Limb (tissue), 2 donors: ENCODE data around the gene WNK2.

ENCODE experiments used
- DNase-seq, 2 donors: peaks; one replicate each; pipeline ENCODE4 v3.0.0-alpha.2; 2016; ENCODE audit errors: extremely low spot score in 2 of 2

The WNK2 gene

DNA sequence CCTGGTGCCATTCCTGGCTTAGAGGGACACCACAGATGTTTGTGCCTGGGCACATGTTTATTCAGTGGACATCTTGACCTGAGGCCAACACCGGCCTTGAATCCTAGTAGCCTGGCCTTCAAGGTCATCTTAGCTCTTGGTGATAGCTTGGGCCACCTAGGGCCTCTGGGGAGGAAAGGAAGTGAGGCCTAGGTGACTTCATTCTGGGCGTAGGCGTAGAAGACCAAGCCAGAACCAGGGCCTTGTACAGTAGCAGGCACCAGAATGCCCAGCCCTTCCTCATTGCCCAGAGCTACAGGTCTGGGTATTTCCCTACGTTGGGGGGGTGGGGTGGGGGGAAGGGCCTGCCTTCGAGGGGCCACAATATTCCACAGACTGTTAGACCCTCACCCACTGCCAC is 33.8 kb downstream of the WNK2 start:
- no peak for DNase-seq

DNA sequence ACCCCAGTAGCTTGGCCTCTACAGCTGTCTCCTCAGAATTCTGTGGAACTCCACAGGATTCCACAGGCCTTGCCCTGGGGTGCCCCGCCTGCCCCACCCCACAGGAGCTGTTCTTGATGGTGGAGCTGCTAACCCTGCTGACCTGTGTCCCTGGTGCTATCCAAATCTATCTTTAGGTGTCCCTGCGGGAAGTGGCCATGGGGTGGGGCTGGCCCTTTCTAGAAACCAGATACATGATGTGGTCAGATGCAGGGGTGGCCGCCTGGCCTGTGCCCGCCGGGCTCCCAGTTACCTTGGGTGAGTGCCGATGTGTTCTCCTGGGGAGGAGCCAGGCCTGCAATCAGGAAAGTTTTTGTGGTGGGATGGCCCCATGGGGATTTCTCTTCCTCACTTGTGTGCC is 34.2 kb downstream of the WNK2 start:
- DNase-seq, result no peak

DNA sequence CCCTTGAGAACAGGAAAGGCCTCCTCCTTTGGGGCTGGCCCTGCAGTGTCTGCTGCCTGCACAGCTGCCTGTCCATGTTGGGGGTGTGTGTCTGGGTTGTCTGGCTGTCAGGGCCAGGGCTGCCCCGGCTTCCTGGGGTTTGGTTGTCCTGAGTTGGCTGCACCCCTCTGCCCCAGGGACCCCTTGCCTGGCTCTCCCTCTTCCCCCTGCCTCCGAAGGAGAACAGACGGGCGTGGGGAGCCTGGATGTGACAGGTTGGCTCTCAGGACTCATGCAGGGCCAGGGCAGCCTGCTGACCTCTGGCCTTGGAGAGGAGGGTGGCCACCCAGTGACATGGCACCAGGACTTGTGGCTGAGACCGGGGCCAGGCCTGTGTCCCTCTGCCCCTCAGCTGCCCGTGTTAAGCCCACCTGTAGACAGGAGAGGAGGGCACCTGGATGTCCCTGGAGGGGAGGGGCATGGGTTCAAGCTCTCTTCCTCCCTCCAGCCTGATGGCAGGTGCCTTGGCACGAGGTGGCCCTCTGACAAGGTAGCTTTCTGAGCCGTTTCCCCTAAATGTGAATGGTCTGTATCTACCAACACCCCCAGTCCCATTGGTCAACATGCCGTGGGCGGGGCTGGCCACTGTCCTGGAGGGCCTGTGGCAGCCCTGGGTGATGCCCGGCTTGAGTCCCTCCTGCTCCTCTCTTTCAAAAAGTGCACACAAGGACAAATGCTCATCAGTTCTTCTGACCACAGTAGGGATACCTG is 34.9 kb downstream of the WNK2 start:
- DNase-seq, result no peak

DNA sequence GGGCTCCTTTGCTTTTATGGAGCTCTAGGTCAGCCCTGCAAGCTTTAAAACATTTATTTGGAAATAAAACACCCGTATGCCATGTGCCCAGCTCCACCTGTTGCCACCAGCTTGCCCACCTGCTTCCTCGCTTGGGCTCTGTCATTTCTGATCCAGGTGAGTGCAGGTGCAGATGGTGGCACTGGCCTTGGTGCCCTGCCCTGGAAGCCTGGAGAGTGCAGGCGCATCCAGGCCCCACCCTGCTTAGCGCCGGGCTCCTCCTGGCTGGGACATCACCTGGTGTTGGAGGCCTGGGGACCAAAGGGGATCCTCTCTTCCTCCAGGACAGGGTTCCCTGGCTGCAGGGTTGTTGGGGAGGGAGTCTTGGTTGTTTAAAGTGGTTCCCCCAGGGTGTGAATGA is 35.8 kb downstream of the WNK2 start:
- DNase-seq, result no peak

DNA sequence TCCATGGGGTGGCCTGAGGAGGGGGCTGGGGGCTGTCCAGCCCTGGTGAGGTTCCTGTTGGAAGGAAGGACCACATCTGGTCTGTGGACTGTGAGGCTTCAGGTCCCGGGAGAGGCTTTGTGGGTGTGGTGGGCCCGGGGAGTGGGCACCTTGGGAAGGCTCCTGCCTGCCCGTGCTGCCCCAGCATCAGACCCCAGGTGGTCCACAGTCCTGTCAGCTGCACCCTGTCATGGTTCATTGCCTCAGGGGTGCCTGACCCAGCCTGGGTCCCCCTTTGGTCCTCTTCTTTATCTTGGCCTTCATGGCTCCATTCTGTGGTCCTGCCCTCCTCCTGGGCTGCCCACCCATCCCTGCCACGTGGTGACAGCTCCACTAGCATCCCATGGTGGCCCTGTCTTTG is 36.7 kb downstream of the WNK2 start:
- no peak for DNase-seq

DNA sequence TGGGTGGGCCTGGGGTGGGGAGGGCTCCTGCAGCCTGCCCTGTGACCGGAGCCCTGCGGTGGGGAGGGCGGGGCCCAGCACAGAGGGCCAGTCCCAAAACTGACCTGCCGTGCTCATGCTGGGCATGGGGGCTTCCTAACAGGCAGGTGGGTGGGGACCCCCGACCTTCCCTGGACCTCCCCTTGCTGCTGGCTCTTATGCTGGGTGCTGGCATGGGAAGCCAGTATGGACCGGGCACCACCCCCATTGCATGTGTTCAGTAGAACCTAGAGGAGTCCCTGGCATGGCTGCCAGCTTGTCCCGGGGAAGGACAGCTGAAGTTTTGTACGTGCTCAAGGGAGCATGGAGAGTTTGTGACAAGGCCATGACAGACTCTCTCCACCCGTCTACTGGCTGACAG is 37.1 kb downstream of the WNK2 start:
- no peak for DNase-seq

DNA sequence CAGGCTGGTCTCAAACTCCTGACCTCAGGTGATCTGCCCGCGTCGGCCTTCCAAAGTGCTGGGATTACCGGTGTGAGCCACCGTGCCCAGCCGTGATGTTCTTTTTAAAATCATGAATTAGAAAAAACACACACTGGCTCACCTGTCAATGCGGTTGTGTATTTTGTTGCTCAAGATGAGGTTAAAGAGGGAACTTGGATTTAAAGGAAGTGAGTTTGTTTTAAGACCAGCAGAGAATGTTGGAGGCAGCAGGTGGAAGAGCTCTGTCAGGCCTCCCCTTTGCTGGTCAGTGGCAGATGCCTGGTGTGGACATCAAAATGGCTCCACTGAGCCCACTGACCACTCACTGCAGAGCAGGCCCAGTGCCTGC is 38.9 kb downstream of the WNK2 start:
- no peak for DNase-seq

DNA sequence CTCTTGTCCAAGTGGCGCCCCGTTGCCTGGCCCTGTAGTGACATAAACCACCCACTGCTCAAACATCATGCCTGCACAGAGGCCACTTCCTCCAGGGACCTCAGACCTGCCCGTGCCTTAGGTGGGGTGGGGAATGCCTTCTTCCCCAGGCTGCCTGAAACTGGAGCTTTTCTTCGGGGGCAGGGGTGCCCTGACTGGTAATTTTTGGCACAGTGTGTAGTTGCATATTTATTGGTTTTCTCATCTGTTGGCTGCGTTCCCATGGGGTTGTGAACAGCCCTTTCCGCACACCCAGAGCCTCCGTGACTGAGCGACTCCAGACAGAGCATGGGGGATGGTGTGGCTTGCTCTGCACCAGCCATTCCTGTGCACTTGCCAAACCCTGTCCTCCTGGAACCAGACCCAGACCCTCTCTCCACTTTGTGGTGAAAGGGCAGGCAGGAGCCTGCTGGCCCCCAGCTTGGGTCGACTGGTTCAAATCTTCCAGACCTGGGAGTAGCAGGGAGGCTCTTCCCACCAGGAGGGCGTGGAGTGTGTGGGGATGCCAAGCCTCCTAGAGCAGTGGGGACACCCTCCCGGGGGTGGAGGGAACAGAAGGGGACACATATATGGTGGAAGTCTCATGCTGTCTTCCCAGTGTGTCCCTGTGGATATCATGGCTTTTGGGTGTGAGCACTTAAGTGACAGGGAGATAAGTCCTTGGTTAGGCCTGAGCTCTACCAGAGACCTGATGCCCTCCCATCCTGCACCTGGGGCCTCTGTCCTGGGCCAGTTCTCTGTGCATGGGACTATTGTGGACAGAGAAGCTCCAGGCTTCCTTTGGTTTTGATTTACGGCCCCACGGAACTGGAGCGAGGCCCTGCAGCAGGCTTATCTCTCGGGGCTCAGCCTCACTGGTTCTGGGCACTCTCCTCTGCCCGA is 39.6 kb downstream of the WNK2 start:
- DNase-seq, result no peak

DNA sequence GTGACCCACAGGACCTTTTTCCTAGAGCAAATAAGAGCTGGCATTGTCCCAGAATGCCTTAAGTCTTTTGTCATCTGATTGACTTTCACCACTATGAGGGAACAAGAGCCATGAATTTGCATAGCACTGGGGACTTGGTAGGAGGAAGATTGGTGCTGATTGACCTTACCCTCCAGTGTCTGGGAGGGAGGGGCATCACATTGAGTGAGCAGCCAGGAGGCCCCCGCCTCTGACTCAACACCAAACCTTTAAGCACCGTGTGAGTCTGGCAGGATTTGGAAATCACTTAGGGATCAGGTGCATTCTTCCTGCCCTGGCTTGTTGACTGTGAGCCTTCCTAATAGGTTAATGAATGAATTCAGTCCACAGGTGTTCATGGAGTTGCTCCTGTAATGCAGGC is 40.7 kb downstream of the WNK2 start:
- DNase-seq, result no peak

DNA sequence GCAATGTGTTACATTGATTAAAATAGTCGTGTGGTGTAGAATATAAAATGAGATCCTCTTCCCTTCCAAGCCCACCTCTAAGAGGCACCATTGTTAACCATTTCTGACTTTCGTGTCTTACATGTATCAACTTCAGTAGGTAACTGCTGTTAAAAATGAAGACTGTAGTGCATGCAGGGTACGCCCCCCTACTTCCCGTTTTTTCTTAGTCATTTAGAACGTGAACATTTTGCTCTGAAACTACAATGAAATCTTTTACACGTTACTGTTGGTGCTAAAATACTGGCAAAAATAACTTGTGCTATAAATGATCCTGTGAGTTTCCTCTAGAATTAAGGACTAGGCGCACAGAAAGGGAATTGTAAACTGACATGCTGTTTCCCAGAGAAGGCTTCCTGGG is 41.5 kb downstream of the WNK2 start:
- DNase-seq, result no peak

DNA sequence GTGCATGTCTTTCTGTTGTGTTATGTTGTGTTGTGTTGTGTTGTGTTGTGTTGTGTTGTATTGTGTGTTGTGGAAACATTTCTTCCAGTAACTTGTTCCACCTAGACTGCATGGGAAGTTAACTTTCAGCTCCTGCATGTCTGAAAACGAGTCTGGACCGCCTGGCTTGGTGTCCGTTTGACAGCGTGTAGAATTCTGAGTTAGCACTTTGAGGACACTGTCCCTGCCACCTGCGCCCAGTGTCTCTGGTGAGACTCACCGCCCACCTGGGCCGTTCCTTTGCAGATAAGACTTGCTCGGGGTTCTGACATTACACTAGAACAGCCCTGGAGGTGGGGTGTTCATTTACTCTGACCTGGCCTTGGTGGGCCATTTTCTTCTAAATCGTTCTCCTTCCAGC is 42.0 kb downstream of the WNK2 start:
- no peak for DNase-seq

DNA sequence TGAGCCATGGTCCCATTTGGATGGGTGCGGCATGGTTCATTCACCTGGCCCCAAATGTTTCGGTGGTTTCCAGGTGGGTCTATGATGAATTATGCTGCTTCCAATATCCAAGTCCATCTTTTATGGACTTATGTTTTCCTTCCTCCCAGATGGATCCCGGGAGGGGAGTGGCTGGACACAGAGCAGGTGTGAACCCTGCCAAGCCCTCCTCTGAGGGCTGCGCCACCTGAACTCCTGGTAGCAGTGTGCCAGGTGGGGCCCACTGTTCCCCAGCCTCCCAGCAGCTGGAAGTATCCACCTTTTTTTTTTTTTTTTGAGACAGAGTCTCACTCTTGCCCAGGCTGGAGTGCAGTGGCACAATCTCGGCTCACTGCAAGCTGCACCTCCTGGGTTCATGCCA is 42.9 kb downstream of the WNK2 start:
- DNase-seq, result no peak

DNA sequence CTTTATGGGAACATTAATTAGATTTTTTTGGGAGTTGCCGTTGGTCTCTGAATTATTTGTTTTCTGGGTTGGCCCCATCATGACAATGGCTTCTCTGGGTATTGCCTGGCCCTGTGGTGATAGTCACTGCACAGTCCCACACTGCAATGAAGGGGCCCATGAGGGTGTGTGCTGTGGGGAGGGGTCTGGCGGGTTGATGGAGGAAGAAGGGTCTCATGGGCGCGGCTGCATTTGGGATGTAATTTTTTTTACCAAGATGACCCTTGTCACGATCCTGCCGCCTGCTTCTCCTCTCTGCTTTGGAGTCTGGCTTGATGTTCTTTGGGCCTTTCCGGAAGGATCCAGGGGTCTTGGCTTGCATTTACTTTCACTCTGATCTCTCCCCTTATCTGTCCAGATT is 44.1 kb downstream of the WNK2 start:
- DNase-seq, result no peak

DNA sequence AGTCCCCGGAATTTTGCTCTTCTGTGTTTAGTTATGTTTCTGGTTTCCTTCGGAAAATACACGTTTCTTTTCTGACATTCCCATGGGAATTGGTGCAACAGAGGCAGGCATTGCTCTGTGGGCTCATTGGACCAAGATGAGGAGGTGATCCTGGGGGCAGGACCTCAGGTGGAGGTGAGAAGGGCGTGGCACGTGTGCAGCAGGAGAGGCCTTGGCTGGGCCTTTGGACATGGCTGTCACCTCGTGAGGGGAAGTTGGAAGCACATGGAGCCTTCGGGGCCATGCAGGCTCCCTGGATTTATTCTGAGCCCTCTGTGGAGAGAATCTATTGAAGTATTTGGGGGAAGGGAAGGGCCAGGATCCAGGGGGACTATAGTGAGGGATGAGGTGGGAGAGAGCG is 44.5 kb downstream of the WNK2 start:
- no peak for DNase-seq

DNA sequence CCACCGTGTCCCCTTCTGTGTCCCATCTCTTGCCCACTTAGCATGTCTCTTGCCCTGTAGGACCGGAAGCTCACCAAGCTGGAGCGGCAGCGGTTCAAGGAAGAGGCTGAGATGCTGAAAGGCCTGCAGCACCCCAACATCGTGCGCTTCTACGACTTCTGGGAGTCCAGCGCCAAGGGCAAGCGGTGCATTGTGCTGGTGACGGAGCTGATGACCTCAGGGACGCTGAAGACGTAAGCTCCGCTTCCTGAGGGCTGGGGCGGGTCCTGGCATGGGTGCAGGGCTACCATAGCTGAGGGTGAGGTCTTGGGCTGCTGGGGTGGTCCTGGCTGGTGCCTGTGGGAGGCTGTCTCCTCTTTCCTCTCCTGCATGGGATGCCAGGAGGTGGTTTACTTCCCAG is 45.7 kb downstream of the WNK2 start:
- DNase-seq, result no peak

DNA sequence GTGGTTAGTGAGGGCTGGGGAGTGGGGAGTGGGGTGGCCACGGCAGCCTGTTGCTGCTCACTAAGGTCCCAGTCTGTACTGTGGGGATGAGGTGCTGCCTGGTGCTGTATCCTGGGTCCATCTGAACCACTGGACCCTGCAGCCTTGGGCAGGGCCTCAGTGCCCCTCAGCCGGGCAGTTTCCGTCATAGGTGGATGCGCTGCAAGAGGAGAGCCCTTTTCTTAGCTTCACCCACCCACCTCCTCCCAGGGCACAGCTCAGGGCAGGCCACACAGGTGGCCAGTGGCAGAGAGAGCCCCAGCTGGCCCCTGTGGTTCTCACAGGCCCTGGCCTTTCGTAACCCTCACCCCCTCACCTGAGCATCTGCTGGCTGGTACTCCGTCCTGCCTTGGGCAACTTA is 46.2 kb downstream of the WNK2 start:
- no peak for DNase-seq

DNA sequence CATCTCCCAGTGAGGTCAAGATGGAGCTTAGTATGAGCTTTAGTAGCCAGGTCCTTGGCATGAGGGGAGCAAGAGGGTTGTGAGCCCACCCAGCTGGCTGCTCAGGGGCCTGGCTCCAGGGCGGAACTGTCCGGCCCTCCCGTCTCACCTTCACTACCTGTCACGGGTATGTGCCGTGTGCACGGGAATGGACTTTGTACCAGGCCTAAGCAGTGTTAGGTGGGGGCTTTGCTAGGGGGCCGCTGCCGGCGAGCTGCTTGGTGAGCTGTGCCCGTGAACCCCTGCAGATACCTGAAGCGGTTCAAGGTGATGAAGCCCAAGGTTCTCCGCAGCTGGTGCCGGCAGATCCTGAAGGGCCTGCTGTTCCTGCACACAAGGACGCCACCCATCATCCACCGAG is 46.7 kb downstream of the WNK2 start:
- no peak for DNase-seq

DNA sequence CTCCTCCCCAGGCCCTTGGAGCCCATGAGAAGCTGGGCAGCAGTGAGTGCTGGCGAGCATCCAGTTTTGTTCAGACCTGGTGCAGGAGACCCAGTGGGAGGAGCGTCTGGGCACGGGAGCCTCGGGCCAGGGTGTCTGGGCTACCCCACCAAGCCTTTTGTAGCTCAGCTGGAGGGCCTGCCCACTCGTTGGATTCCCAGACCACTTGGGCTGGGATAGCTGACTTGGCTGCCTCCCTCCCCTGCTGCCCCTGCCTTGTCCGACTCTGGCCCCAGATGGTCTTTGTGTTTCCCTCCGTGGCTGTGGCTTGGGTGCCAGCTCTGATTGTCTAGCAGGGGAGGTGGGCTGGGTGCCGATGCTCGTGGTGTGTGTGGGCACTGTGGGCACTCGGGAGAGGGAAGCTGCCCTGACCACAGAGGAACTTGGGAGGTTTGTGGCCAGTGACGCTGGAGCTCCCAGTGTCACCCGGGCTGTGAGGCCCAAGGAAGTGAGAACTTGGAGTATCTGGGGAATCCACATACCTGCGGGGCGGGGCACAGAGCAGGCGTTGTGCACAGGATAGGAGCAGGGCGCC is 47.3 kb downstream of the WNK2 start:
- DNase-seq, result no peak

DNA sequence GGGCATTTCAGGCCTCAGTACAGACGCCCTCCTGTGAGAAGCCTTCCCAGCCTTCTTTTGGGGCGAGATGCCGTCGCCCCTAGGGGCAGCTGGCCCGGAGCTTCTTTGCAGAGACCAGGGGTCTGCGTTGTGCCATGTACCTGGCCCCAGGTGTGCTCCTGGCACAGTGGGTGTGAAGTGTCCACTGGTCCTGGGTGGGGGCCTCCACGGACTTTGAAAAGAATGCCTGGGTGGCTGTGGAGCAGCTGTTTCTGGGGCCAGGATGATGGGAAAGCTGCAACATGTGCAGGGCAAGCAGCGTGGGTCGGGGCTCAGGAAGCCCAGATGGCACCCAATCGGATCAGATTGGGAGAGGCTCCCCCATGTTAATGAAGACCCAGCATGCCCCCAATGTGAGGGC is 47.8 kb downstream of the WNK2 start:
- no peak for DNase-seq

DNA sequence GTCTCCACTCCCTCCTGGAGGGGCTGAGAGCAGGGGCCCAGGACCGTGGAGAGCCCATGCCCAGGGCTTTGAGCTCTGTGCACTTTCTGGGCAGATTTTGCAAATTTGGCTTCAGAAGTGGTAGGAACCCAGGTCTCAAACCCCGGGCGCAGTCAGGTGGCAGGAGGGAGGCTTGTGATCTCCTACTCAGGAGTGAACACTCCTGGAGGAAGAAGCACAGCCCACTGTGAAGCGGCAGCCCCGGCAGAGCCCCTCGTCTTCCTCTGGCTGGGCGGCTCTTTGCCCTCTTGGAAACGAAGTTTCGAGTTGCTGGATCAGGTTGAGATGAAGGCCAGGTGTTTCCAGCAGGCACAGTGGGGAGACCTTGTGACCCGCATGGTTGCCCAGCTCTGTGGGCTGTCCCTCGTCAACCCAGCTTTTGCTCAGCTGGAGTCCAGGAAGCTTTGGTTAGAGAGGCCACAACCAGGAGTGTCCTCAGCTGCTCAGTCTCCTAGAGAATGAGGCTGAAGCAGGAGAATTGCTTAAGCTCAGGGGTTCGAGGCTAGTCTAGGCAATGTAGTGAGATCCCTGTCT is 48.5 kb downstream of the WNK2 start:
- DNase-seq, result no peak

DNA sequence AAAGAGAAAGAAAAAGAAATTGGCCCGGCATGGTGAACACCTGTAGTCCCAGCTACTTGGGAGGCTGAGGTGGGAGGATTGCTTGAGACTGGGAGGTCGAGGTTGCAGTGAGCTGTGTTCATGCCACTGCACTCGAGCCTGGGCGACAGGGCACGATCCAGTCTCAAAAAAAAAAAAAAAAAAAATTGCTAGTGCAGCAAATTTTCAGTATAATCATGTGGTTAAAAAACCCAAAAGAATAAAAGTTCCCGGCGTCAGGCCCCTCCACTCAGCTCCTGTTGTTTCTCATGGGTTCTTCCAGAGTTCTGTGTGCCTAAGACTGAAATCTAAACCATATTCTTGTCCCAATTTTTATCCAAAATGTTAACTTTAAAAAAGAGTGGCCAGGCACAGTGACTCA is 49.1 kb downstream of the WNK2 start:
- DNase-seq, result no peak

DNA sequence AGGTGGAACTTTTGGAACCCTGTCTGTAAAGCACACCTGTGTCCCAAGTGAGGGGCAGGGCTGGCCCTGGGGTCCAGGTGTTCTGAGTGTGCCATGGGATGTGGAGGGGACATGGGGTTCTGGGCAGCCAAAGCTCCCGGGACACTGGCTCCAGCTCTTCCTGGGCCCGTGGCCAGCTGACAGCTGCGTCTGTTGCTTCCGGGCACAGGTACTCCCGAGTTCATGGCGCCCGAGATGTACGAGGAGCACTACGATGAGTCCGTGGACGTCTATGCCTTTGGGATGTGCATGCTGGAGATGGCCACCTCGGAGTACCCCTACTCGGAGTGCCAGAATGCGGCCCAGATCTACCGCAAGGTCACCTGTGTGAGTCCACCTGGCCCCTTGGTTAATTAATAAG is 50.7 kb downstream of the WNK2 start:
- DNase-seq, result no peak
